HCT116 (cell line): Measurements from ENCODE around the gene GGT6. TPM values are rescaled to one million over a fixed set of nuclear protein-coding genes. Genes with fewer than 3 reads are reported as not detected.
A peak's percentile ranks its signal among the peaks of the same experiment; 100 is the strongest.

ENCODE experiments used
- ATAC-seq: fragments of 200-7000 bp; cut with Tn5 transposase; 2 replicates; pipeline ENCODE4 v1.9.1; 2020; ENCODE audit warnings: mild to moderate bottlenecking, moderate library complexity
- BruUV-seq: library from RNA; stranded (reverse); fragments of 400-500 nt; replicated peaks from 2 replicates; lab custom pipeline; 2021; lab: Mats Ljungman, UMichigan
- CTCF ChIA-PET: fragments of 300-600 bp; sonication (Branson Sonifier 250); formaldehyde crosslinking; loops from one replicate; lab custom pipeline; 2021; ENCODE audit warnings: antibody characterized with exemption; lab: Charles Lee
- POLR2A ChIA-PET: fragments of 300-600, 350-600 bp; sonication (Branson Sonifier 250); formaldehyde crosslinking; loops from one replicate; lab custom pipeline; 2021; ENCODE audit warnings: antibody characterized with exemption; lab: Charles Lee
- RAD21 ChIA-PET, 2 experiments: fragments of 300-600 bp; sonication (Branson Sonifier 250); formaldehyde crosslinking; loops; one replicate each; lab custom pipeline; 2023; ENCODE audit warnings: low total read pairs in 2 of 2; ENCODE audit not compliant: uncharacterized antibody in 2 of 2, unreplicated experiment in 2 of 2, low non-redundant PET in 1 of 2; lab: Charles Lee
- DNase-seq: peaks from one replicate; pipeline ENCODE4 v3.0.0-alpha.2; 2010; ENCODE audit warnings: low read depth, low spot score
- H2AFZ ChIP-seq: fragments of 200-600 bp; shearing (Covaris generic), sonication (generic); 2 replicates; pipeline ENCODE4 v1.6.1; 2017; ENCODE audit warnings: low read depth, mixed run types, mixed read lengths, antibody characterized with exemption, low read length; ENCODE audit not compliant: poor library complexity, severe bottlenecking
- H3K27ac ChIP-seq: 2 replicates; pipeline ENCODE4 v1.5.1; 2012; ENCODE audit warnings: low read depth, low read length
- H3K27me3 ChIP-seq: fragments of 200-600 bp; sonication (generic); 2 replicates; pipeline ENCODE4 v1.6.1; 2016; ENCODE audit warnings: mixed run types, low read length, mixed read lengths; ENCODE audit not compliant: insufficient read depth
- H3K36me3 ChIP-seq, 2 experiments: fragments of 200-500 bp in 1 of 2; fragments of 200-600 bp in 1 of 2; sonication (Bioruptor generic) in 1 of 2; sonication (generic) in 1 of 2; 2 replicates each; pipeline versions ENCODE4 v1.5.1 to v1.6.1; 2014 to 2016; ENCODE audit warnings: low read length in 2 of 2, inconsistent platforms in 1 of 2, mixed read lengths in 1 of 2, mixed run types in 1 of 2; ENCODE audit not compliant: insufficient read depth in 2 of 2, control insufficient read depth in 1 of 2
- H3K4me1 ChIP-seq, 2 experiments: fragments of 200-600 bp in 1 of 2; sonication (generic) in 1 of 2; 2 replicates each; pipeline versions ENCODE4 v1.5.1 to v1.6.1; 2012 to 2017; ENCODE audit warnings: low read length in 2 of 2, inconsistent platforms in 1 of 2, mild to moderate bottlenecking in 1 of 2, mixed read lengths in 1 of 2, mixed run types in 1 of 2, moderate library complexity in 1 of 2; ENCODE audit not compliant: insufficient read depth in 2 of 2, control insufficient read depth in 1 of 2
- H3K4me2 ChIP-seq: fragments of 200-600 bp; sonication (generic); 2 replicates; pipeline ENCODE4 v1.6.1; 2017; ENCODE audit warnings: mixed run types, low read length, mixed read lengths
- H3K4me3 ChIP-seq, 2 experiments: fragments of 200-600 bp in 1 of 2; sonication (generic) in 1 of 2; replicated peaks in 1 of 2; 2 replicates each; pipeline ENCODE4 v1.5.1; 2011 to 2016; ENCODE audit warnings: low read length in 2 of 2, control low read depth in 1 of 2, low read depth in 1 of 2, mild to moderate bottlenecking in 1 of 2, mixed read lengths in 1 of 2, mixed run types in 1 of 2
- H3K79me2 ChIP-seq: fragments of 200-600 bp; sonication (generic); 2 replicates; pipeline ENCODE4 v1.6.1; 2017; ENCODE audit warnings: mild to moderate bottlenecking, mixed run types, low read length, moderate library complexity, mixed read lengths; ENCODE audit not compliant: insufficient read depth
- H3K9ac ChIP-seq: fragments of 200-600 bp; sonication (generic); 2 replicates; pipeline ENCODE4 v1.6.1; 2016; ENCODE audit warnings: low read length, mixed read lengths
- H3K9me2 ChIP-seq: fragments of 200-600 bp; sonication (generic), shearing (Covaris generic); 2 replicates; pipeline ENCODE4 v1.6.1; 2017; ENCODE audit warnings: mixed run types, mild to moderate bottlenecking, moderate library complexity; ENCODE audit not compliant: insufficient read depth
- H3K9me3 ChIP-seq, 2 experiments: fragments of 200-500 bp in 1 of 2; fragments of 200-600 bp in 1 of 2; sonication (Bioruptor generic) in 1 of 2; sonication (generic) in 1 of 2; 2 replicates each; pipeline ENCODE4 v1.6.1; 2014 to 2017; ENCODE audit warnings: low read length in 2 of 2, mixed read lengths in 2 of 2, inconsistent platforms in 1 of 2, low read depth in 1 of 2, mild to moderate bottlenecking in 1 of 2, mixed run types in 1 of 2, moderate library complexity in 1 of 2; ENCODE audit not compliant: control insufficient read depth in 1 of 2, insufficient read depth in 1 of 2
- H4K20me1 ChIP-seq: fragments of 200-600 bp; sonication (generic), shearing (Covaris generic); 2 replicates; pipeline ENCODE4 v1.6.1; 2017; ENCODE audit warnings: mixed run types, mild to moderate bottlenecking, moderate library complexity; ENCODE audit not compliant: insufficient read depth
- CBX3 ChIP-seq: IDR thresholded peaks from 2 replicates; pipeline ENCODE4 v1.6.1; 2012; ENCODE audit warnings: low read depth
- ELF1 ChIP-seq: IDR thresholded peaks from 2 replicates; pipeline ENCODE4 v1.6.1; 2012; ENCODE audit warnings: low read depth, borderline replicate concordance
- EZH2 ChIP-seq: fragments of 200-600 bp; sonication (generic); IDR thresholded peaks from 2 replicates; pipeline ENCODE4 v1.6.1; 2017; ENCODE audit warnings: antibody characterized with exemption, mixed run types
- JUND ChIP-seq: IDR thresholded peaks from 2 replicates; pipeline ENCODE4 v1.6.1; 2012
- SIN3A ChIP-seq: IDR thresholded peaks from 2 replicates; pipeline ENCODE4 v1.6.1; 2012; ENCODE audit warnings: low read depth
- SP1 ChIP-seq: IDR thresholded peaks from 2 replicates; pipeline ENCODE4 v1.6.1; 2012; ENCODE audit warnings: low read depth
- SRF ChIP-seq: IDR thresholded peaks from 2 replicates; pipeline ENCODE4 v1.6.1; 2012; ENCODE audit warnings: low read depth
- TCF7L2 ChIP-seq: IDR thresholded peaks from 2 replicates; pipeline ENCODE4 v1.7.0; 2011; ENCODE audit warnings: borderline replicate concordance, inconsistent platforms; ENCODE audit not compliant: insufficient read depth, insufficient read length; ENCODE audit errors: extremely low read depth
- YY1 ChIP-seq: IDR thresholded peaks from 2 replicates; pipeline ENCODE4 v1.6.1; 2011; ENCODE audit warnings: low read length, low read depth, moderate library complexity, mild to moderate bottlenecking; ENCODE audit not compliant: insufficient replicate concordance; ENCODE audit errors: extremely low read depth
- ZNF274 ChIP-seq: fragments of 200-500 bp; sonication (Bioruptor generic); IDR thresholded peaks from 2 replicates; pipeline ENCODE4 v1.6.1; 2014; ENCODE audit warnings: mild to moderate bottlenecking, low read depth, low read length, inconsistent platforms
- intact Hi-C: fragments of 100-400 bp; cut with micrococcal nuclease; formaldehyde crosslinking; loops from 2 replicates; pipeline ENCODE4 v1.10.0; 2022
- total RNA-seq: library from RNA; stranded (reverse); gene quantifications from one replicate; pipeline ENCODE4 v1.2.1, GENCODE V29; 2021; ENCODE audit not compliant: unreplicated experiment
- TF ChIP-seq, protein P1 (sequence below): IDR thresholded peaks from 2 replicates; pipeline ENCODE4 v1.6.1; 2012
- TF ChIP-seq, protein P2 (sequence below): IDR thresholded peaks from 2 replicates; pipeline ENCODE4 v1.6.1; 2011; ENCODE audit warnings: mild to moderate bottlenecking, low read length, moderate library complexity; ENCODE audit not compliant: insufficient replicate concordance; ENCODE audit errors: extremely low read depth

GGT6 gene
- total RNA-seq, 1 experiment from 2014 or later, result 0.10 TPM

DNA sequence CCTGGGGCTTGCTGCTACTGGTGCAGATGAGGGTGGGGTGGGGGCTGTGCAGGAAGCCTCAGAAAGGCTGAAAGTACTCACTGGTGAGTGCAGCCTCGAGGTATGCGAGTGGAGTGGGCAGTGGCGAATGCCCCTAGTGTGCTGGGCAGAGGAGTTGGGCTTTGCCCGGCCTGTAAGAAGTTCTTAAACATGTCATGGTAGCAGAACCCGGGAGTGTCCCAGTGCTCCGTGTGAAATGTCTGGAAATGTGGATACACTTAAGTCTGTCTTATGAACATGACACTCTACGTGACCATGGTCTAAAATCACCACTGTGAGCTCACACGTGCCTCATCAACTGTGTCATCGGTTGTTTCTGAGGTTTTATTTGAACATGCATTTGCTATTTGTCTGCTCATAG is 25.7 kb upstream of the GGT6 start:
- Histone ChIP-seq H3K9me2 (no peaks in the 10 kb centered on the region), H3K9ac (no peak overlapping the region), H3K27me3 (peaks cover 8% of the 10 kb centered on the region; the same call in 1 of the 2 replicates), H3K4me1 (peaks cover 5 to 23% of the 10 kb centered on the region in 2 experiments; a peak in 3 of 4 replicates), H2AFZ (no peak overlapping the region), H4K20me1 (no peaks in the 10 kb centered on the region), H3K9me3 (no peaks in the 10 kb centered on the region), H3K27ac (no peak overlapping the region), H3K4me2 (no peak overlapping the region), H3K79me2 (no peaks in the 10 kb centered on the region), H3K36me3 (no peaks in the 10 kb centered on the region), H3K4me3 (no peak overlapping the region)
- ChIA-PET RAD21 (interaction anchor here in 1 of 2 experiments (0.7 kb wide), 1 partner anchor 320 kb away, joined by 3 read pairs; no protein-coding TSS in a partner anchor), CTCF (no interaction called here), POLR2A (no interaction called here)
- no peak for DNase-seq
- ATAC-seq, result no peak
- BruUV-seq, result no TSS peak
- intact Hi-C loops, result no loop called here
- TF ChIP-seq, protein P1, sequence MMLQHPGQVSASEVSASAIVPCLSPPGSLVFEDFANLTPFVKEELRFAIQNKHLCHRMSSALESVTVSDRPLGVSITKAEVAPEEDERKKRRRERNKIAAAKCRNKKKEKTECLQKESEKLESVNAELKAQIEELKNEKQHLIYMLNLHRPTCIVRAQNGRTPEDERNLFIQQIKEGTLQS, result no peak
- TF ChIP-seq SRF (no peak), TCF7L2 (no peak), SP1 (no peak), CBX3 (no peak)

DNA sequence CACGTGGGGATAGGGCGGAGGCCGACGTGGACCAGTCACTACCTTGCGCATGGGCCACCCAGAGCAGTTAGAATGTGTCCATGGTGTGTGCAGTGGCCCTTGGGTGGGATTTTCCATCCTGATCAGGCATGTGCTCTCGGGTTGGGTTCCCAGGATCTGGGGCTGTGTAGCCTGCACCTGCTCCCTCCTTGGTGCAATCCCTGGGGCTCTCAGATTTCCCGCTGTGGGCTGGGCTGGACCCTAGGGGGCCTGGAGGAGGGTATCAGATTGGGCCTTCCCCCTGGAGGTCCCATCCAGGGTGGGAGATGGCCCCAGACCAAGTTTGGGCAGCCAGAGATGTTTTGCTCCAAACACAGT is 25.2 kb upstream of the GGT6 start:
- no TSS peak for BruUV-seq
- no peak for DNase-seq
- CTCF ChIA-PET, result no interaction called here
- Histone ChIP-seq H2AFZ (no peak overlapping the region), H3K79me2 (no peaks in the 10 kb centered on the region), H3K9me3 (no peaks in the 10 kb centered on the region), H3K9ac (no peak overlapping the region), H3K9me2 (no peaks in the 10 kb centered on the region), H3K4me3 (no peak overlapping the region), H3K27me3 (peaks cover 5% of the 10 kb centered on the region; the same call in 1 of the 2 replicates), H3K4me1 (peaks cover 5 to 23% of the 10 kb centered on the region in 2 experiments; a peak in 3 of 4 replicates), H3K36me3 (no peaks in the 10 kb centered on the region), H3K4me2 (peak overlapping the region; percentile 98; the same call in 1 of the 2 replicates), H3K27ac (no peak overlapping the region), H4K20me1 (no peaks in the 10 kb centered on the region)
- ATAC-seq, result no peak
- RAD21 ChIA-PET, result no interaction called here
- POLR2A ChIA-PET, result no interaction called here
- intact Hi-C loops, result no loop called here
- TF ChIP-seq, protein P2, sequence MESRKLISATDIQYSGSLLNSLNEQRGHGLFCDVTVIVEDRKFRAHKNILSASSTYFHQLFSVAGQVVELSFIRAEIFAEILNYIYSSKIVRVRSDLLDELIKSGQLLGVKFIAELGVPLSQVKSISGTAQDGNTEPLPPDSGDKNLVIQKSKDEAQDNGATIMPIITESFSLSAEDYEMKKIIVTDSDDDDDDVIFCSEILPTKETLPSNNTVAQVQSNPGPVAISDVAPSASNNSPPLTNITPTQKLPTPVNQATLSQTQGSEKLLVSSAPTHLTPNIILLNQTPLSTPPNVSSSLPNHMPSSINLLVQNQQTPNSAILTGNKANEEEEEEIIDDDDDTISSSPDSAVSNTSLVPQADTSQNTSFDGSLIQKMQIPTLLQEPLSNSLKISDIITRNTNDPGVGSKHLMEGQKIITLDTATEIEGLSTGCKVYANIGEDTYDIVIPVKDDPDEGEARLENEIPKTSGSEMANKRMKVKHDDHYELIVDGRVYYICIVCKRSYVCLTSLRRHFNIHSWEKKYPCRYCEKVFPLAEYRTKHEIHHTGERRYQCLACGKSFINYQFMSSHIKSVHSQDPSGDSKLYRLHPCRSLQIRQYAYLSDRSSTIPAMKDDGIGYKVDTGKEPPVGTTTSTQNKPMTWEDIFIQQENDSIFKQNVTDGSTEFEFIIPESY, result no peak
- no peak for TF ChIP-seq SP1
- TF ChIP-seq CBX3, result no peak
- TF ChIP-seq YY1, result no peak
- no peak for TF ChIP-seq SIN3A
- no peak for TF ChIP-seq JUND
- TF ChIP-seq EZH2, result no peak
- no peak for TF ChIP-seq ELF1
- no peak for TF ChIP-seq ZNF274
- no peak for TF ChIP-seq SRF
